IMR-90 (cell line): Measurements from ENCODE around the gene NSUN6. TPM values are rescaled to one million over a fixed set of nuclear protein-coding genes. Genes with fewer than 3 reads are reported as not detected.

Source experiments
- ATAC-seq: fragments of 200-7000 bp; cut with Tn5 transposase; 2 replicates; pipeline ENCODE4 v1.9.1; 2020; ENCODE audit warnings: low read depth, mild to moderate bottlenecking, moderate library complexity
- BruUV-seq: library from RNA; stranded (reverse); fragments of 400-500 nt; replicated peaks from 2 replicates; lab custom pipeline; 2021; lab: Mats Ljungman, UMichigan
- CTCF ChIA-PET: fragments of 300-600 bp; formaldehyde crosslinking; extraction: SDS; loops from one replicate; lab custom pipeline; 2021; ENCODE audit warnings: antibody characterized with exemption; lab: Yijun Ruan, JAX
- POLR2A ChIA-PET: fragments of 300-600 bp; sonication (Branson Sonifier 250); formaldehyde crosslinking; loops from one replicate; lab custom pipeline; 2022; ENCODE audit warnings: antibody characterized with exemption; ENCODE audit not compliant: unreplicated experiment; lab: Charles Lee
- DNase-seq: peaks from one replicate; pipeline ENCODE4 v3.0.0; 2013
- H2AFZ ChIP-seq: replicated peaks from 2 replicates; pipeline ENCODE3; 2013; ENCODE audit warnings: low read length, mild to moderate bottlenecking; ENCODE audit not compliant: poor library complexity
- H2AK5ac ChIP-seq: 2 replicates; pipeline ENCODE4 v1.6.1; 2013; ENCODE audit warnings: low read depth, low read length, inconsistent platforms
- H2AK9ac ChIP-seq: replicated peaks from 2 replicates; pipeline ENCODE3; 2013; ENCODE audit warnings: mild to moderate bottlenecking, low read depth, low read length, moderate library complexity; ENCODE audit not compliant: poor library complexity
- H2BK120ac ChIP-seq: 2 replicates; pipeline ENCODE4 v1.6.1; 2013; ENCODE audit warnings: low read depth, low read length, inconsistent platforms
- H2BK15ac ChIP-seq: 3 replicates; pipeline ENCODE4 v1.6.1; 2013; ENCODE audit warnings: low read depth, low read length, inconsistent platforms
- H2BK20ac ChIP-seq: 2 replicates; pipeline ENCODE4 v1.6.1; 2013; ENCODE audit warnings: low read depth, mild to moderate bottlenecking, inconsistent platforms, low read length, moderate library complexity
- H2BK5ac ChIP-seq: 2 replicates; pipeline ENCODE4 v1.6.1; 2013; ENCODE audit warnings: mild to moderate bottlenecking, low read depth, low read length, inconsistent platforms; ENCODE audit not compliant: poor library complexity, severe bottlenecking
- H3K14ac ChIP-seq: replicated peaks from 2 replicates; pipeline ENCODE4 v1.6.1; 2013; ENCODE audit warnings: low read depth, low read length, inconsistent platforms
- H3K18ac ChIP-seq: 2 replicates; pipeline ENCODE4 v1.6.1; 2013; ENCODE audit warnings: low read depth, low read length, control low read depth
- H3K23ac ChIP-seq: 2 replicates; pipeline ENCODE4 v1.6.1; 2013; ENCODE audit warnings: low read depth, low read length, inconsistent platforms
- H3K27ac ChIP-seq: 2 replicates; pipeline ENCODE4 v1.5.1; 2013; ENCODE audit warnings: mild to moderate bottlenecking, control low read depth, low read length; ENCODE audit not compliant: insufficient read depth
- H3K27me3 ChIP-seq: 2 replicates; pipeline ENCODE4 v1.6.1; 2013; ENCODE audit warnings: low read length; ENCODE audit not compliant: control insufficient read depth, insufficient read depth
- H3K36me3 ChIP-seq: 2 replicates; pipeline ENCODE4 v1.6.1; 2013; ENCODE audit warnings: low read length, mixed read lengths; ENCODE audit not compliant: control insufficient read depth, insufficient read depth
- H3K4ac ChIP-seq: 2 replicates; pipeline ENCODE4 v1.6.1; 2013; ENCODE audit warnings: low read depth, low read length, inconsistent platforms
- H3K4me1 ChIP-seq: 2 replicates; pipeline ENCODE4 v1.6.1; 2013; ENCODE audit warnings: low read length, mixed read lengths; ENCODE audit not compliant: control insufficient read depth, insufficient read depth
- H3K4me2 ChIP-seq: 2 replicates; pipeline ENCODE4 v1.6.1; 2013; ENCODE audit warnings: low read depth, mild to moderate bottlenecking, control low read depth, low read length, moderate library complexity
- H3K4me3 ChIP-seq: 2 replicates; pipeline ENCODE4 v1.5.1; 2013; ENCODE audit warnings: low read depth, mild to moderate bottlenecking, control low read depth, low read length, moderate library complexity; ENCODE audit not compliant: insufficient read depth
- H3K56ac ChIP-seq: 2 replicates; pipeline ENCODE4 v1.6.1; 2013; ENCODE audit warnings: low read length, inconsistent platforms; ENCODE audit not compliant: insufficient read depth; ENCODE audit errors: extremely low read depth
- H3K79me1 ChIP-seq, 2 experiments: 2 replicates each; pipeline ENCODE4 v1.6.1; 2013; ENCODE audit warnings: low read length in 2 of 2, inconsistent platforms in 1 of 2, low read depth in 1 of 2
- H3K9ac ChIP-seq: 2 replicates; pipeline ENCODE4 v1.6.1; 2013; ENCODE audit warnings: low read depth, low read length, control low read depth
- H3K9me1 ChIP-seq: 2 replicates; pipeline ENCODE4 v1.6.1; 2013; ENCODE audit warnings: low read length, inconsistent platforms; ENCODE audit not compliant: insufficient read depth
- H3K9me3 ChIP-seq: 2 replicates; pipeline ENCODE4 v1.6.1; 2013; ENCODE audit warnings: low read length; ENCODE audit not compliant: control insufficient read depth, insufficient read depth
- H4K20me1 ChIP-seq: 2 replicates; pipeline ENCODE4 v1.6.1; 2013; ENCODE audit warnings: low read length, inconsistent platforms; ENCODE audit not compliant: insufficient read depth
- H4K5ac ChIP-seq: 2 replicates; pipeline ENCODE4 v1.6.1; 2013; ENCODE audit warnings: mild to moderate bottlenecking, low read depth, low read length, control low read depth
- H4K8ac ChIP-seq, 2 experiments: 2 replicates each; pipeline ENCODE4 v1.6.1; 2013; ENCODE audit warnings: low read depth in 2 of 2, low read length in 2 of 2, control low read depth in 1 of 2, inconsistent platforms in 1 of 2
- H4K91ac ChIP-seq: 2 replicates; pipeline ENCODE4 v1.6.1; 2013; ENCODE audit warnings: low read depth, low read length, inconsistent platforms; ENCODE audit not compliant: insufficient read depth
- BHLHE40 ChIP-seq: fragments of 150-350 bp; IDR thresholded peaks from 2 replicates; pipeline ENCODE4 v1.6.1; 2016; ENCODE audit warnings: mild to moderate bottlenecking, low read depth, low read length
- CTCF ChIP-seq: conservative IDR thresholded peaks from 2 replicates; pipeline ENCODE4 v1.5.1; 2012; ENCODE audit warnings: mild to moderate bottlenecking, low read depth, low read length, improper control_type of control experiment
- ELK1 ChIP-seq: fragments of 150-350 bp; IDR thresholded peaks from 2 replicates; pipeline ENCODE4 v1.6.1; 2016; ENCODE audit warnings: low read depth, mild to moderate bottlenecking, low read length, moderate library complexity, borderline replicate concordance
- FOS ChIP-seq: fragments of 150-350 bp; IDR thresholded peaks from 2 replicates; pipeline ENCODE4 v1.6.1; 2016; ENCODE audit warnings: low read depth, low read length
- MAFK ChIP-seq: IDR thresholded peaks from 2 replicates; pipeline ENCODE4 v1.6.1; 2012; ENCODE audit warnings: low read depth, low read length, improper control_type of control experiment
- MAZ ChIP-seq: IDR thresholded peaks from 2 replicates; pipeline ENCODE4 v1.6.1; 2012; ENCODE audit warnings: low read depth, mild to moderate bottlenecking, low read length, improper control_type of control experiment, moderate library complexity, borderline replicate concordance
- MXI1 ChIP-seq: IDR thresholded peaks from 2 replicates; pipeline ENCODE4 v1.6.1; 2012; ENCODE audit warnings: low read depth, mild to moderate bottlenecking, low read length, moderate library complexity, borderline replicate concordance
- NFE2L2 ChIP-seq: fragments of 150-350 bp; IDR thresholded peaks from 2 replicates; pipeline ENCODE4 v1.6.1; 2016; ENCODE audit warnings: low read depth, mild to moderate bottlenecking, low read length
- RCOR1 ChIP-seq: IDR thresholded peaks from 2 replicates; pipeline ENCODE4 v1.6.1; 2012; ENCODE audit warnings: mild to moderate bottlenecking, low read length, improper control_type of control experiment; ENCODE audit not compliant: insufficient replicate concordance
- RFX5 ChIP-seq: IDR thresholded peaks from 2 replicates; pipeline ENCODE4 v1.8.0; 2012; ENCODE audit warnings: low read depth, mild to moderate bottlenecking, low read length, moderate library complexity
- SMC3 ChIP-seq: fragments of 150-350 bp; IDR thresholded peaks from 2 replicates; pipeline ENCODE4 v1.6.1; 2016; ENCODE audit warnings: low read depth, mild to moderate bottlenecking, antibody characterized with exemption, low read length, moderate library complexity
- USF2 ChIP-seq: fragments of 150-350 bp; IDR thresholded peaks from 2 replicates; pipeline ENCODE4 v1.6.1; 2017; ENCODE audit warnings: mild to moderate bottlenecking, antibody characterized with exemption, low read length, low read depth
- WGBS, 2 experiments: methylation state at CpG; one replicate each; pipeline versions ENCODE4 v1.1.5 to v1.1.7; 2013; ENCODE audit warnings: missing lambda C conversion rate in 2 of 2; ENCODE audit not compliant: insufficient read length in 1 of 2; ENCODE audit errors: extremely low coverage in 2 of 2; 5-methylcytosine and 5-hydroxymethylcytosine counted together
- dilution Hi-C: fragments of 300-500 bp; cut with HindIII; formaldehyde crosslinking; loops from one replicate; pipeline ENCODE4 v1.14.3; 2018; ENCODE audit warnings: low sequenced_read_pairs; ENCODE audit not compliant: unreplicated experiment
- in situ Hi-C: fragments of 300-500 bp; cut with MboI; formaldehyde crosslinking; loops from 3 replicates; pipeline ENCODE4 v1.14.3; 2019; ENCODE audit warnings: low sequenced_read_pairs, inconsistent platforms, mixed read lengths
- intact Hi-C: fragments of 100-400 bp; cut with micrococcal nuclease; formaldehyde crosslinking; loops from 2 replicates; pipeline ENCODE4 v1.10.0; 2022
- polyA plus RNA-seq, 3 experiments: library from polyadenylated mRNA; depleted of rRNA; stranded (reverse); fragments of >200 nt; gene quantifications; 2 replicates each; pipeline ENCODE4 v1.2.3, GENCODE V29; 2012; ENCODE audit warnings: low replicate concordance in 1 of 3
- total RNA-seq: library from RNA; depleted of rRNA; stranded (reverse); fragments of >200 nt; gene quantifications from 2 replicates; pipeline ENCODE4 v1.2.3, GENCODE V29; 2012

The NSUN6 gene
- total and polyA plus RNA-seq, 2 of the 4 experiments (the other 2 are of a cell fraction): 4.6 to 11.5 TPM

- TF ChIP-seq SMC3 (no peak), USF2 (no peak), MAZ (no peak), ELK1 (no peak), MAFK (peak; percentile 49; the same call in 1 of the 2 replicates), MXI1 (0 out of 2 replicates have a peak, but pooled peaks have one; percentile 42), RCOR1 (no peak), BHLHE40 (peak; percentile 86), NFE2L2 (peak; percentile 69), CTCF (no peak), FOS (peak; percentile 16; the same call in 1 of the 2 replicates), RFX5 (no peak)
Measured at GRCh38 chr10:18505456-18506118, 145.8 kb downstream of the NSUN6 start.

More at GRCh38 chr10:18505456-18506118, 145.8 kb downstream of the NSUN6 start:
- Histone ChIP-seq H3K23ac (no peak overlapping the region), H2BK15ac (no peak overlapping the region), H2BK20ac (peak overlapping the region; percentile 11; the same call in 1 of the 2 replicates), H3K27me3 (no peaks in the 10 kb centered on the region), H3K4me3 (no peak overlapping the region), H4K5ac (peak overlapping the region; percentile 4; the same call in 1 of the 2 replicates), H2BK5ac (peak overlapping the region; percentile 48), H2AK5ac (no peak overlapping the region), H4K20me1 (no peaks in the 10 kb centered on the region), H3K27ac (no peak overlapping the region), H3K36me3 (no peaks in the 10 kb centered on the region), H3K4me1 (0 out of 2 replicates have a peak, but pooled peaks cover 1% of the 10 kb centered on the region), H3K9me1 (no peaks in the 10 kb centered on the region), H4K91ac (no peak overlapping the region), H3K56ac (no peak overlapping the region), H3K79me1 (no peaks in the 10 kb centered on the region), H3K9me3 (no peaks in the 10 kb centered on the region), H3K9ac (no peak overlapping the region), H2BK120ac (no peak overlapping the region; the same call in 1 of the 2 replicates), H3K4me2 (peak overlapping the region; percentile 64), H4K8ac (no peak overlapping the region), H2AFZ (no peak overlapping the region), H3K14ac (no peak overlapping the region), H3K18ac (peak overlapping the region; percentile 48; the same call in 1 of the 2 replicates), H3K4ac (no peak overlapping the region), H2AK9ac (no peak overlapping the region)
- DNase-seq: peak; percentile 80
- no TSS peak for BruUV-seq
- in situ Hi-C loops: no loop called here
- ATAC-seq: peak; percentile 73
- WGBS, 2 experiments: no CpG with 5 or more reads among the region's 11 CpGs
- ChIA-PET POLR2A (no interaction called here), CTCF (no interaction called here)
- dilution Hi-C loops: no loop called here
- intact Hi-C loops: no loop called here
